ENCODE data around the gene UPK3B. TPM values are rescaled to one million over a fixed set of nuclear protein-coding genes. Genes with fewer than 3 reads are reported as not detected.
A peak's percentile ranks its signal among the peaks of the same experiment; 100 is the strongest.
"Not testable (repeated sequence)": the region's sequence is repeated elsewhere in the genome, so short reads cannot be mapped to it uniquely, and the experiment has no call there.

The UPK3B gene
- total RNA-seq, 1 donor from 2014 or later: 2.7 TPM

DNA sequence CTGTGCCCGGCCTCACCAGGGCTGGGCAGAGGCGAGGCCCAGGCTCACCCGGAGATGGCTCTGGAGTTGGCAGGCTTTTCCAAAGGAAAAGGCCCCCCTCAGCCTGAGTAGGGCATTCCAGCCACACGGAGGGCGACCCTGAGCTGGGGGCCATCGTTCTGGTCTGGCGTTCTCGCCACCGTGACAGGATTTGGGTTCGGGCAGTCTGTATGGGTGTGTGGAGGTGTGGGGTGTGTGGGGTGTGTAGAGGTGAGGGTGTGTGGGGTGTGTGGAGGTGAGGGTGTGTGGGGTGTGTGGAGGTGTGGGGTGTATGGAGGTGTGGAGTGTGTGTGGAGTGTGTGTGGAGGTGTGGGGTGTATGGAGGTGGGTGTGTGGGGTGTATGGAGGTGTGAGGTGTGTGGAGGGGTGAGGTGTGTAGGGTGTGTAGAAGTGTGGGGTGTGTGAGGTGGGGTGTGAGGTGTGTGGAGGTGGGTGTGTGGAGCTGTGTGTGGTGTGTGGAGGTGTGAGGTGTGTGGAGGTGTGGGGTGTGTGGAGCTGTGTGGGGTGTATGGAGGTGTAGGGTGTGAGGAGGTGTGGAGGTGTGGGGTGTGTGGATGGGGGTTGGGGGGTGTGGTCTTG is 11.7 kb upstream of the UPK3B start:
- H3K36me3 ChIP-seq, H3K4me1 ChIP-seq: not testable (repeated sequence)

DNA sequence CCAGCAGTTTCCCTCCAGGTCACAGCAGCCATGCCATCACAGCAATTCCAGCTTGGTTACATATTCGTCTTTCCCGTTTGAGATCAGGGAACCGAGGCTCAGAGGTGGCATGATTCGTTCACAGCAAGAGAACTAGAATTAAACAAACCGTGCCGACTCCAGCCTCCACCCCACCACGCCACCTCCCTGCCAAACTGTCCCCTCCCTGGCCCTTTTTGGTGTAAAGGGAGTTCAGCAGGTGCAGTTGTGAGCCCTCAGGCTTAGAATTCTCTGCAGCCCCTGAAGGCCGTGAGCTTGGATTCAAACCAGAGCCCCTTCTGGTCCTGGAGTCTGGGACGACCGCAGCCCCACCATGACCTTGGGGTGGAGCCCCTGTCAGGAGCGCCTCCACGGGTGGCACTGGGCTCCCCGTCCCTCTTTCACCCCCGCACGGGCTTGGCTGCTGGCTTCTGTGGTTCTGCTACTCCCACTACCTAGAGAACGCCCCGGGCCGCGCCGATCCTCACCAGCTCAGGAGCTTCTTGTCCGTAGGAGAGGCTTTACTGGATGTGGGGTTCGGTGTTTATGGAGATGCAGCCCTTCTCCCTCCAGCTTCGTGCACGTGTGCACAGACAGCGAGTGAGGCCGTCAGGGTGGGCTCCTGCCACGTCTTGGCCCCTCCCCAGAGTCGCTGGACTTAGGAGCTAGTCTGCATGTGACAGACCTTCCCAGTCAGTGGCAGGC is 11.0 kb upstream of the UPK3B start:
- DNase-seq (ENCODE audit: extremely low spot score in 2 of 2): peak in 1 of 2 donors; percentile 16
- intact Hi-C loops (cut with DNase I); H3K27ac ChIP-seq; H3K4me3 ChIP-seq; H3K36me3 ChIP-seq; H3K27me3 ChIP-seq; H3K4me1 ChIP-seq; H3K9me3 ChIP-seq: not testable (repeated sequence)

More for the DNA sequence above, 11.7 kb upstream of the UPK3B start:
- H3K27me3 ChIP-seq; H3K4me3 ChIP-seq; H3K27ac ChIP-seq; intact Hi-C loops (cut with DNase I); H3K9me3 ChIP-seq; DNase-seq (ENCODE audit: extremely low spot score in 2 of 2): not testable (repeated sequence)

DNA sequence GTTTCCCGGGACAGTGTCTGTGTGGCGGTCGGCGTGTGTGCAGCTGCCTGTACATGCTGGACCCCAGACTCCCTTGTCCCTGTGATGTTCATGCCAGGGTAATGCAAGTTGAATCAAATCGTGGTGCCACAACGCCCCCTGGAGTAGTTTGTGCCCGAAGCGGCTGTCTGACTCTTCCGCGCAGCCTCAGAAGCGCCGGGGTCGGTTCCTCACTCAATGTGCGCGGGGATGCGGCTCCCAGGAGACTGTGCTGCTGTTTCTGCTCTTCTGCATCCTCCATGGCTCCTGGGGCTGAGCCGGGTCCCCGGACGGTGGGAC is 10.5 kb upstream of the UPK3B start:
- intact Hi-C loops (cut with DNase I); H3K4me3 ChIP-seq; H3K36me3 ChIP-seq; DNase-seq (ENCODE audit: extremely low spot score in 2 of 2); H3K4me1 ChIP-seq; H3K9me3 ChIP-seq; H3K27me3 ChIP-seq; H3K27ac ChIP-seq: not testable (repeated sequence)

DNA sequence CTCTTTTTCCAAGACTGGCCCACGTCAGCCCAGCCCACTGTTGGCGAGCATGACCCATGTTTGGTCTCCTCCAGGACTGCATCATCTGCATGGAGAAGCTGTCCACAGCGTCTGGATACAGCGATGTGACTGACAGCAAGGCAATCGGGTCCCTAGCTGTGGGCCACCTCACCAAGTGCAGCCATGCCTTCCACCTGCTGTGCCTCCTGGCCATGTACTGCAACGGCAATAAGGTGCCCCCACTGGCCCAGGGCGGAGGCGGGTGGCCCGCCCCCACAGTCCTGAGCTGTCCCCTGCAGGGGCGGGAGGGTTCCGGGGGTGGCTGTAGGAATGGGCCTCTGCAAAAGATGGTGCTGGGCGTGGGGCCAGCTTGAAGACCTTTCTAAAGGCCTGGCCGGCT is 8.1 kb upstream of the UPK3B start:
- H3K4me1 ChIP-seq; H3K27ac ChIP-seq; H3K9me3 ChIP-seq; H3K4me3 ChIP-seq; intact Hi-C loops (cut with DNase I); DNase-seq (ENCODE audit: extremely low spot score in 2 of 2); H3K27me3 ChIP-seq: not testable (repeated sequence)
- H3K36me3 ChIP-seq: peaks cover 0 to 16% of the 10 kb centered on the region in 2 donors

DNA sequence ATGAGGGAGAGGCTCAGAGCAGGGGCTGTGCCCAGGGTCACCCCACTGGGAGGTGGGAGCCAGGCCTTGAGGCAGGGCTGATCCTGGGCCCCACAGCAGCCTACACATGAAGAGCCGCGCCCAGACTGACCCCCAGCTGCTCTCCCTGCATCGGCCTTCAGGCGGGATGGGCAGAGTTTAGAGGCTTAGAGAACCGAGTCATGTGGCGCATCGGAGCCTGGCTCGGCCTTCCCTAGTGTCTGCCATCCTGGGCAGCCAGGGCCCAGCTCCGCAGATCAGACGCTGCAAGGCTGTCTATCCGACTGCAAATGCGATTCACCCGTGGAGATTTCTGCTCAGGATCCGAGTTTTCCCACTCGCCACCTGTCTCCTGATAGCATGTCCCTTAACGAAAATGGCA is 7.5 kb upstream of the UPK3B start:
- H3K4me3 ChIP-seq; intact Hi-C loops (cut with DNase I); H3K27ac ChIP-seq; H3K4me1 ChIP-seq; DNase-seq (ENCODE audit: extremely low spot score in 2 of 2); H3K9me3 ChIP-seq; H3K27me3 ChIP-seq: not testable (repeated sequence)
- peaks cover 0 to 16% of the 10 kb centered on the region in 2 donors for H3K36me3 ChIP-seq

DNA sequence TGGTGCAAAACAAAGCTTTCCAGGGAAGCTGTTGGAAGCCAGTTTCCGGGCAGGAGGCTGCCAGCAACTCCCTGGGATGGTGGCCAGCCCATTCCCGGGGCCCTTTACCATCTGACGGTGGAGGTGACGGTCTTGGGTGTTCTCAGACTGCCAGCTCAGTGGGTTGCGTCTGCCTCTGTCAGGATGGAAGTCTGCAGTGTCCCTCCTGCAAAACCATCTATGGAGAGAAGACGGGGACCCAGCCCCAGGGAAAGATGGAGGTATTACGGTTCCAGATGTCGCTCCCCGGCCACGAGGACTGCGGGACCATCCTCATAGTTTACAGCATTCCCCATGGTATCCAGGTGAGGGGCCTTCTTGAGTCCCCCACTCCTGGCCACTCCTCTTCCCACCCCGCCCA is 7.1 kb upstream of the UPK3B start:
- DNase-seq (ENCODE audit: extremely low spot score in 2 of 2); H3K4me3 ChIP-seq; H3K9me3 ChIP-seq; H3K4me1 ChIP-seq; intact Hi-C loops (cut with DNase I); H3K27me3 ChIP-seq; H3K27ac ChIP-seq: not testable (repeated sequence)
- peaks cover 0 to 16% of the 10 kb centered on the region in 2 donors for H3K36me3 ChIP-seq

DNA sequence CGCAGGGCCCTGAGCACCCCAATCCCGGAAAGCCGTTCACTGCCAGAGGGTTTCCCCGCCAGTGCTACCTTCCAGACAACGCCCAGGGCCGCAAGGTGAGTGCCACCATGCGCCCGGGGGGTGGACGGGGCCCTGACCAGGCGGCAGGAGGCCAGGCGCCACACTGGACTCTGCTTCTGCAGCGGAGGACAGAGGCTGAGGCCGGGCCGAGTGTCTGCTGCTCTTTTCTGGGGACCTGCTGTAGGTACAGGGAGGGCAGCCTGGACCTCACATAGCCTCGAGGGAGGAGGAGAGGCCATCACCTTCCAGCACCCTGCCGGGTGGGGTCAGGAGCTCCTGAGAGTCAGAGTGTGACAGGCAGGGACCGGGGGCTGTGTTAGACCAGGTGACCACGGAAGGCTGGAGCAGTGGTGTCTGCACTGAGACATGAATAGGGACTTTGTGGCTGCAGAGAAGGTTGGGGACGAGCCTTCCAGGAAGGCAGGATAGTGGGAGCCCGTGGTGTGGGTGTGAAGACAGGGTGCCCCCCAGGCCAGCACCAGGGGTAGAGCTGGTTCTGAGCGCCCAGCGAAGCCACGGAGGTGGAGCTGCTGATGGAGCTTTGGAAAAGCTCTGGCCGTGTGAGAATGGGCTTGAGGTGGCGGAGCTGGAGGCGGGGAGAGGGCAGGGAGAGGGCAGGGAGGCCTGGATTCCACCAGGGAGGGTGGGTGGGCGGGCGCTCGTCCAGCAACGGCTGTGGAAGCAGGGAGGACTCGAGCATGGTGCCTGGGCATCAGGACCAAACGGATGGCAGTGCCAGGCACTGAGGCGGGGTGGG is 5.8 kb upstream of the UPK3B start:
- H3K27me3 ChIP-seq; H3K9me3 ChIP-seq; H3K27ac ChIP-seq; H3K4me1 ChIP-seq; intact Hi-C loops (cut with DNase I); H3K4me3 ChIP-seq: not testable (repeated sequence)
- peak in 1 of 2 donors; percentile 79 for DNase-seq (ENCODE audit: extremely low spot score in 2 of 2)
- H3K36me3 ChIP-seq: peaks cover 0 to 16% of the 10 kb centered on the region in 2 donors

DNA sequence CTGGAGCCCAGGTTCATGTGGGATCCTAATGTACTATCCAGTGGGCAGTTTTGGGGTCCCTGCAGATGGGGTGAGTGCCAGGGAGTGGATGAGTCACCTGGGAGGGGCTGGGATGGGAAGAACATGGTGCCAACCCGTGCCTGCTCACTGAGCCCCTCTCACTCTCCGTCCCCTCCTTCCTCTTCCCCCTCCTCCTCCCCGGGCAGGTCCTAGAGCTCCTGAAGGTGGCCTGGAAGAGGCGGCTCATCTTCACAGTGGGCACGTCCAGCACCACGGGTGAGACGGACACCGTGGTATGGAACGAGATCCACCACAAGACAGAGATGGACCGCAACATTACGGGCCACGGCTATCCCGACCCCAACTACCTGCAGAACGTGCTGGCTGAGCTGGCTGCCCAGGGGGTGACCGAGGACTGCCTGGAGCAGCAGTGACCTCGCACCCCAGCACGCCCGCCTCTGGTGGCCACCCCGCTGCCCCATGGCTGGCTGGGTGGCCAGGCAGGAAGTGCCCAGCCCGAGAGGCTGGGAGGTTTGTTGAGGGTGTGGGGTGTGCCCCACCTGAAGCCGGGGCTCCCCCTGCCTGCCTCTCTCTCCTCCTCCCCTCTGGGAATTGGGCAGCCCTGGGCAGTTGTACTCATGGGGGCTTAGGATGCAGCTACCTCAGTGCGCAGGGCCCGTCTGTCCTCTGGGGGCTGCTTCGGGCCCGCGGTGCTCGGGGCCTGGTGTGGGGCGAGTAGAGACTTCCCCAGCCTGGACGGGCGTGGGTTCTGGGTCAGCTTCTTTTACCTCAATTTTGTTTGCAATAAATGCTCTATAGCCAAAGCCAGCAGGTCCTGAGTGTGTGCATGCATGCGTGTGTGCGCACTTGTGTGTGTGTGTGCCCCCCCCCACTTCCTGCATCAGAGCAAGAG is 4.9 kb upstream of the UPK3B start:
- H3K27me3 ChIP-seq: no peaks in the 10 kb centered on the region
- TF ChIP-seq POLR2A (IDR thresholded peaks at IDR 0.05) (no peak), POLR2AphosphoS5 (IDR thresholded peaks at IDR 0.05; ENCODE audit: insufficient read depth in 1 of 2, low read depth in 1 of 2) (no peak)
- TF ChIP-seq, protein P1, sequence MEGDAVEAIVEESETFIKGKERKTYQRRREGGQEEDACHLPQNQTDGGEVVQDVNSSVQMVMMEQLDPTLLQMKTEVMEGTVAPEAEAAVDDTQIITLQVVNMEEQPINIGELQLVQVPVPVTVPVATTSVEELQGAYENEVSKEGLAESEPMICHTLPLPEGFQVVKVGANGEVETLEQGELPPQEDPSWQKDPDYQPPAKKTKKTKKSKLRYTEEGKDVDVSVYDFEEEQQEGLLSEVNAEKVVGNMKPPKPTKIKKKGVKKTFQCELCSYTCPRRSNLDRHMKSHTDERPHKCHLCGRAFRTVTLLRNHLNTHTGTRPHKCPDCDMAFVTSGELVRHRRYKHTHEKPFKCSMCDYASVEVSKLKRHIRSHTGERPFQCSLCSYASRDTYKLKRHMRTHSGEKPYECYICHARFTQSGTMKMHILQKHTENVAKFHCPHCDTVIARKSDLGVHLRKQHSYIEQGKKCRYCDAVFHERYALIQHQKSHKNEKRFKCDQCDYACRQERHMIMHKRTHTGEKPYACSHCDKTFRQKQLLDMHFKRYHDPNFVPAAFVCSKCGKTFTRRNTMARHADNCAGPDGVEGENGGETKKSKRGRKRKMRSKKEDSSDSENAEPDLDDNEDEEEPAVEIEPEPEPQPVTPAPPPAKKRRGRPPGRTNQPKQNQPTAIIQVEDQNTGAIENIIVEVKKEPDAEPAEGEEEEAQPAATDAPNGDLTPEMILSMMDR (IDR thresholded peaks at IDR 0.05): no peak
- peaks cover 6% of the 10 kb centered on the region for H3K4me1 ChIP-seq
- intact Hi-C loops (cut with DNase I): no loop called here
- peak in 1 of 2 donors; percentile 85 for DNase-seq (ENCODE audit: extremely low spot score in 2 of 2)
- no peak overlapping the region for H3K27ac ChIP-seq
- no peaks in the 10 kb centered on the region for H3K9me3 ChIP-seq
- H3K36me3 ChIP-seq: peaks cover 0 to 16% of the 10 kb centered on the region in 2 donors
- H3K4me3 ChIP-seq: no peak overlapping the region

Data from vagina (tissue), 2 donors.